RWPE1 (cell line): ENCODE data around the gene ATP11A.

Experiments
- CTCF ChIA-PET: fragments of 350-600 bp; sonication (Branson Sonifier 250); formaldehyde crosslinking; extraction: SDS; loops from one replicate; lab custom pipeline; 2021; lab: Yijun Ruan, JAX
- POLR2A ChIA-PET: fragments of 400-600 bp; formaldehyde crosslinking; extraction: SDS; loops from one replicate; lab custom pipeline; 2020; ENCODE audit warnings: antibody characterized with exemption; ENCODE audit not compliant: low non-redundant PET; lab: Yijun Ruan, JAX
- DNase-seq: peaks from one replicate; pipeline ENCODE4 v3.0.0; 2012; ENCODE audit warnings: low spot score
- H3K27ac ChIP-seq: fragments of 450-650 bp; 2 replicates; pipeline ENCODE4 v1.5.1; 2017
- CTCF ChIP-seq: fragments of 450-650 bp; conservative IDR thresholded peaks from 2 replicates; pipeline ENCODE4 v1.5.1; 2017; ENCODE audit warnings: low read depth, mild to moderate bottlenecking

The ATP11A gene

DNA sequence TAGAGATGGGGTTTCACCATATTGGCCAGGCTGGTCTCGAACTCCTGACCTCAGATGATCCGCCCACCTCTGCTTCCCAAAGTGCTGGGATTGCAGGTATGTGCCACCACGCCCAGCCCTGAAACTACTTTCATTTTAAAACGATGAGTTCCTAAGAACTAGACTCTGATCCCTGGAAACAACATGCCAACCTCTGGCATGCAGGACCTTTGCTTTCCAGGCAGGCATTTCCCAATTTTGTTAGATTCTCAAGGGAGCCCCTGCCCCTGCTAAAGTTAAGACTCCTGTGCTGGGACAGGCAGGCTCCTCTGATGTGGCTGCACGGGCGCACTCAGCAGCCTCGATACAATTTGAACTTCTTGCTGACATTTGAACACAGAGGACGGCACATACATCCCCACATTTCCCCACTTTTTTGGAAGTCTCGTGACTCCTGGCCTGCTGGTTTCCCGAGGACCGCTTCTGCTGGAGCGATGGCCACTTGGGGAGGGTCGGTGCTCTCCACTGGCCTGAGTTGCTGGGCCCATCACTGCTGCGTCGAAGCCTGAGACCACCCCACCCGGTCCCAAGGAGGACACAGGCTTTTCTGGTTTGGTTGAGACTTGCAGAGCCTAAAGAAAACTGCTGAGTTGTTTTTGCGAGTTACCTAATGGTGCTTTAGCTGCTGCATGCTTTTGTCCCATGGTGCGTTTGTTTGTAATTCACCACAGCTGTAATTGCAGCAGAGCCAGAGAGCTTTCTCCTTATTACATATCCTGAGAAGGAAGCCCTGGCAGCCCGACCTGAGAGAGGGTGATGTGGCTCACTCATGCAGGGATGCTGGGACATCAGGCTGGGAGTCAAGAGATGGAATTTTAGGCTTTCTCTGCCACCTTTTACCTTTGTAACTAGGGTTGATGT is 8.2 kb downstream of the ATP11A start:
- H3K27ac ChIP-seq: no peak overlapping the region
- DNase-seq: no peak
- ChIA-PET POLR2A (no interaction called here), CTCF (no interaction called here)
- no peak for TF ChIP-seq CTCF

DNA sequence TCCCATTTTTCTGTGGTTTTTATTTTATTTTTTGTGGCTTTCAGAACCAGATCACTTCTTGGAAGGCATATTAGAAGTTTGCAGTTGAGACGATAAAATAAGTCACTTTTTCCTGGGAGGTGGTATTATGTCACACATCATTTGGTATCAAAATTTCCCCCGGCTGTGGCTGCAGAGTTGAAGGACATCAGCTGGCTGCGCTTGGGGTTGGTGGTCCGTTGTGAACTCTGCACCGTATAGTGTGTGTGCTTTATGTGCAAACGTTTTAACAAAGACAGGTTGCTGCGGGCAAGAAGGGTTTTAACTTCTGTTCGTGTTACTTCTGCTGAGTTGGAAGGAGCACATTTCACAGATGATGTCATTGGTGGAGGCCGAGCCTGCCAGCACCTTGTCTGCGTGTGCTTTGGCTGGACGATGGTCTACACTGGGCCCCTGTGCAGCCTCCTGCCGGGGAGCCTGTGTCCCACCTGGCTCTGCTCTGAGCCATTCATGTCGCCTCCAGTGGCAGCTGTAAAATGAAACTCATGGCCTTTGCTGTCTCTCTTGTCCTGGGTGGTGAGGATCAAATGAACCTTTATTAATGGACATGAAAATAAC is 9.6 kb downstream of the ATP11A start:
- no peak overlapping the region for H3K27ac ChIP-seq
- CTCF ChIA-PET: interaction anchor here (0.6 kb wide), 1 partner anchor 26 kb away, joined by 4 read pairs; no protein-coding TSS in a partner anchor
- TF ChIP-seq CTCF: no peak
- no peak for DNase-seq
- POLR2A ChIA-PET: no interaction called here

- no peak for DNase-seq
- no peak for TF ChIP-seq CTCF
- POLR2A ChIA-PET: no interaction called here
- CTCF ChIA-PET: no interaction called here
- no peak overlapping the region for H3K27ac ChIP-seq
Observed at GRCh38 chr13:112700291-112701060, 10.6 kb downstream of the ATP11A start.

- no peak for TF ChIP-seq CTCF
- CTCF ChIA-PET: no interaction called here
- H3K27ac ChIP-seq: no peak overlapping the region
- POLR2A ChIA-PET: no interaction called here
- no peak for DNase-seq
Observed at GRCh38 chr13:112702341-112702985, 12.6 kb downstream of the ATP11A start.

GRCh38 chr13:112702986-112703379 is 13.1 kb downstream of the ATP11A start:
- no peak overlapping the region for H3K27ac ChIP-seq
- TF ChIP-seq CTCF: no peak
- DNase-seq: no peak
- ChIA-PET POLR2A (no interaction called here), CTCF (no interaction called here)
